ENCODE results near the gene KATNAL2.

The KATNAL2 gene

DNA sequence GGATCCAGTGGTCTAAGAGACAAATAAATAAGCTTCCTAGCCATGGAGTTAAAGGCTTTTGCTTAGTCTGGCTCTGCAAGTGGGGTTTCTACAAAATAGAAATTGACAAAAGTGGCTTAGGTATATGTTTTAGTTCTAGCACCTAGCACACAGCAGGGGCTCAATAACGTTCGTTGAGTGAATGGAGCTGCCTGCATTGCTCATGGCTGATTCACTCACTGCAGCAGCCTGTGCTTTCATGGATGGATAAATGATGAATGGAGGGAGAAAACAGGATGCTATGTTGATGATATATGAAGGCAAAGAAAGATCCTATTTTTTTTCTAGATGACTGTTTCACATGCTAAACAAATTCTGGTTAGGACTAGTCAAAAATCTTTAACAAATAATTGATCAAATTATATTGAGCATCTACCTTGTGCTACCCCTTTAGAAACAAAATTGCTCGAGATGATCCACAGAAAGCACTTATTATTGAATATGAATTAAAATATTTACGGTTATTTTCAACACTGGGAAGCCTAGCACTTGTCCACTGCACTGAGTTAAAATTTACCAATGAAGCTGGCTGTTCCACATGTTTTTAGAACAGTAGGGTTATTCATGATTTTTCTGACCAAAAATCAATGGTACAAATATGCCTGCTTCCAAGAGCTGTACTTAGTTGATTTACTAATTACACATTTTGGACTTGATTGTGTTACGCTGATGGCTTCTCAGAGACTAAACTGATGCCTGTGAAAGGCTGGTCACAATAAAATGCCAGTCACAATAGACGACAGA, 193.3 kb downstream of the KATNAL2 start:
- H3K4me3 ChIP-seq (ENCODE audit: low read depth, low read length) = no peak overlapping the region
- no peak for TF ChIP-seq CTCF (IDR thresholded peaks at IDR 0.05; ENCODE audit: insufficient read depth, low read depth, low read length, missing control alignments)
- no peak for DNase-seq (ENCODE audit: low read depth)

DNA sequence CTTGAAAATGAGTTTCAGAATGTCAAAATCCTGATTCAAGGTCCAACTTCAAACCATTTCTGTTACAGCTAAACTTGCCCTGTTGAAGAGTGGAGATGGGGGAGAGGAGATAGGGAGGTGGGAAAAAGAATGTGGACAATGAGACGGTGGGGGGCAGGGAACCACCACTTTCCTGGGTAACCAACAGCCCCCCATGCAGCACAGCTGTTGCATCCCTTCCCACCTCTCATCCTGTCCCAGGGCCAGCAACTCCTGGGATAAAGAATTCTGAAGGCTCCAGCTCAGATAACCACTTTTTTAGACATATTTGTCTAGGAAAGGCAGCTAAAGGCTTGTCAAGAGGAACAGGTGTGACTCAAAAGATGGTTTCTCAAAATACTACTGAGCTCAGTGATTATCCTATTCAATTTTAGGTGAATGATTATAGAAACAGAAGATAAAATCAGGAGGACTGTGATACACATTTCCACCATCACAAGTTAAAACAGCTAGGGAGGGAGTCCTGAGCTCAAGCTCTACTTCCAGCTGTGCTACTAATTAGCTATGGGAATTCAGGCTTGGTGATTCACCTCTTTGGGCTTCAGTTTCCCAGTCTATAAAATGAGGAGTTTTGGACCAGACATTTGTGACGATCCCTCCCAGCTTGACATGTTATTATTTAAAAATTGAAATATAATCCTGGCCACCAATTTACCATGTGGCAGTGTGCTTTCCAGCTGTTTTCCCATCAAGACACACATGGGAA, 196.6 kb downstream of the KATNAL2 start:
- no peak for TF ChIP-seq CTCF (IDR thresholded peaks at IDR 0.05; ENCODE audit: insufficient read depth, low read depth, low read length, missing control alignments)
- no peak for DNase-seq (ENCODE audit: low read depth)
- no peak overlapping the region for H3K4me3 ChIP-seq (ENCODE audit: low read depth, low read length)

DNA sequence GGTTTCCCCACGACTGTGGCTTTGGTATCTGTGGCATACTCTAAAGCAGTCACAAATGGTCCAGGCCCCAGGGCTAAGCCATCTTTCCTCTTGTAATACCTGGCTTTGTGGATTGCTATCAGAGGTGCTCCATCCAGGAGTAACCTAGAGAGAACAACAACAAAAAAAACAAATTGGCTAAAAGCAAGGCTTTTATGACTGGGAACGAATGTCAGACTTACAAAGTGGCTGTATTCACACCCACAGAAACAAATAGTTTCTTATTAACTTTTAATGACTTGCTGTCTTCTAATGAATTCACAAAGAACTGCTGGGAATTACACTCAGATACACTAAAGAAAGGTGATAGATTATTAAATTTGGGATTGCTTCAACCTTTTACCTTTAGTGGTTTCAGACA, 197.8 kb downstream of the KATNAL2 start:
- H3K4me3 ChIP-seq (ENCODE audit: low read depth, low read length) = no peak overlapping the region
- TF ChIP-seq CTCF (IDR thresholded peaks at IDR 0.05; ENCODE audit: insufficient read depth, low read depth, low read length, missing control alignments) = no peak

DNA sequence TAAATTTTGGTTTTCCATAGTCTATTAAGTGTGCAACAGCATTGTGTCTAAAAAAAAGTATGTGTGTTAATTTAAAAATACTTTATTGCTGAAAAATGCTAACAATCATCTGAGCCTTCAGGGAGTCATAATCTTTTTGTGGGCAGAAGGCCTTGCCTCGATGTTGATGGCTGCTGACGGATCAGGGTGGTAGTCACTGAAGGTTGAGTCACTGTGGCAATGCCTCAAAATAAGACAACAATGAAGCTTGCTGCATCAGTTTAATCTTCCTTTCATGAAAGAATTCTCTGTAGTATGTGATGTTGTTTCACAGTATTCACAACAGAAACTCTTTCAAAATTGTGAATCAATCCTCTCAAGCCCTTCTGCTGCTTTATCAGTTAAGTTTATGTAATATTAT, 201.6 kb downstream of the KATNAL2 start:
- no peak overlapping the region for H3K4me3 ChIP-seq (ENCODE audit: low read depth, low read length)
- no peak for DNase-seq (ENCODE audit: low read depth)
- no peak for TF ChIP-seq CTCF (IDR thresholded peaks at IDR 0.05; ENCODE audit: insufficient read depth, low read depth, low read length, missing control alignments)

More for the DNA sequence above, 197.8 kb downstream of the KATNAL2 start:
- DNase-seq (ENCODE audit: low read depth) = no peak

GRCh38 chr18:47120428-47120827, 203.0 kb downstream of the KATNAL2 start:
- H3K4me3 ChIP-seq (ENCODE audit: low read depth, low read length) = no peak overlapping the region
- peak; percentile 82 for DNase-seq (ENCODE audit: low read depth)
- no peak for TF ChIP-seq CTCF (IDR thresholded peaks at IDR 0.05; ENCODE audit: insufficient read depth, low read depth, low read length, missing control alignments)

DNA sequence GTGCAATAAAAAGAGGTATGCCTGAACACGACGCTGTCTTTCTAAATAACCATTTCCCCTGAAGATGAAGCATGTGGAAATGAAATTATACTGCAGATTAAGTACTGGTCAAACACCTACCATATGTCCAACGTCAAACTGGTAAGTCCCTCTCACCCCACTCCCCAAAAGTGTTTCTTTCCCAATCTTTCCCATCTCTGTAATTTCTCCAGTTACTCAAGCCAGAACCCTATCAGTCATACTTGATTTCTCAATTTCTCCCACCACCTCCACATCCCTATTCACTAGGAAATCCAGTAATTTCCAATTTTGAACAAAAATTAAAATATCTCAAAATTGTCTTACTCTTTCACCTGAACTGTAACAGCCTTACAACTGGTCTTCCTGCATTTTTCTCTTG, 203.7 kb downstream of the KATNAL2 start:
- TF ChIP-seq CTCF (IDR thresholded peaks at IDR 0.05; ENCODE audit: insufficient read depth, low read depth, low read length, missing control alignments) = no peak
- no peak for DNase-seq (ENCODE audit: low read depth)

More for the DNA sequence above, 203.7 kb downstream of the KATNAL2 start:
- H3K4me3 ChIP-seq (ENCODE audit: low read depth, low read length) = no peak overlapping the region

All from GM12865 (cell line).